Measurements from ENCODE around the gene CCDC24.

DNA sequence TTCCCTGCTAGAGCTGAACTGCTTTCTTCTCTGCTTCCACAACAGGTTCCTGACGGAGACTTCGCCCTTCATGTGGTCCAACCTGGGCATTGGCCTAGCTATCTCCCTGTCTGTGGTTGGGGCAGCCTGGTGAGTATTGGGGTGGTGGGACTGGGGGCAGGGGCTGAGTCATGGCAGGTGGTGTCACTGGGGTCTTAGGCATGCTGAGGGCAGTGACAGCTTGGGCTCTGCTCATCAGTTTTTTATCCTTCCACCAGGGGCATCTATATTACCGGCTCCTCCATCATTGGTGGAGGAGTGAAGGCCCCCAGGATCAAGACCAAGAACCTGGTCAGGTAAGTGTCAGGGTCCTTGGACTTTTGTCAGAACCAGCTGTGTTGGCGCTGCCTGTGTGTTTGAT, 15.4 kb upstream of the CCDC24 start:
- TF ChIP-seq, protein P1, sequence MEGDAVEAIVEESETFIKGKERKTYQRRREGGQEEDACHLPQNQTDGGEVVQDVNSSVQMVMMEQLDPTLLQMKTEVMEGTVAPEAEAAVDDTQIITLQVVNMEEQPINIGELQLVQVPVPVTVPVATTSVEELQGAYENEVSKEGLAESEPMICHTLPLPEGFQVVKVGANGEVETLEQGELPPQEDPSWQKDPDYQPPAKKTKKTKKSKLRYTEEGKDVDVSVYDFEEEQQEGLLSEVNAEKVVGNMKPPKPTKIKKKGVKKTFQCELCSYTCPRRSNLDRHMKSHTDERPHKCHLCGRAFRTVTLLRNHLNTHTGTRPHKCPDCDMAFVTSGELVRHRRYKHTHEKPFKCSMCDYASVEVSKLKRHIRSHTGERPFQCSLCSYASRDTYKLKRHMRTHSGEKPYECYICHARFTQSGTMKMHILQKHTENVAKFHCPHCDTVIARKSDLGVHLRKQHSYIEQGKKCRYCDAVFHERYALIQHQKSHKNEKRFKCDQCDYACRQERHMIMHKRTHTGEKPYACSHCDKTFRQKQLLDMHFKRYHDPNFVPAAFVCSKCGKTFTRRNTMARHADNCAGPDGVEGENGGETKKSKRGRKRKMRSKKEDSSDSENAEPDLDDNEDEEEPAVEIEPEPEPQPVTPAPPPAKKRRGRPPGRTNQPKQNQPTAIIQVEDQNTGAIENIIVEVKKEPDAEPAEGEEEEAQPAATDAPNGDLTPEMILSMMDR (IDR thresholded peaks at IDR 0.05) = no peak
- TF ChIP-seq CEBPB (IDR thresholded peaks at IDR 0.05) = no peak
